Activated naive CD4-positive, alpha-beta T cell treated with anti-CD3 and anti-CD28 coated beads for 36 hours (primary cell): ENCODE results near the gene PLEKHD1. TPM values are rescaled to one million over a fixed set of nuclear protein-coding genes. Genes with fewer than 3 reads are reported as not detected.
"Not testable (repeated sequence)": the region's sequence is repeated elsewhere in the genome, so short reads cannot be mapped to it uniquely, and the experiment has no call there.

Source experiments
- CTCF ChIA-PET: fragments of 350-600 bp; sonication (Branson Sonifier 250); formaldehyde crosslinking; loops from one replicate; lab custom pipeline; 2021; ENCODE audit warnings: antibody characterized with exemption; lab: Charles Lee
- DNase-seq: peaks from one replicate; pipeline ENCODE4 v3.0.0-alpha.2; 2020
- H3K27ac Mint-ChIP-seq: one replicate; pipeline ENCODE4 v1.8.0; 2021; ENCODE audit warnings: mild to moderate bottlenecking, mixed read lengths
- H3K27me3 Mint-ChIP-seq: one replicate; pipeline ENCODE4 v1.8.0; 2021; ENCODE audit warnings: low read depth, mixed read lengths
- H3K36me3 Mint-ChIP-seq: one replicate; pipeline ENCODE4 v1.8.0; 2021; ENCODE audit warnings: low read depth, mixed read lengths
- H3K4me1 Mint-ChIP-seq: one replicate; pipeline ENCODE4 v1.8.0; 2021; ENCODE audit warnings: low read depth, mixed read lengths
- H3K4me3 Mint-ChIP-seq: one replicate; pipeline ENCODE4 v1.8.0; 2021; ENCODE audit warnings: mild to moderate bottlenecking, moderate library complexity, mixed read lengths
- H3K9me3 Mint-ChIP-seq: one replicate; pipeline ENCODE4 v1.8.0; 2021; ENCODE audit warnings: mixed read lengths
- intact Hi-C: fragments of 100-400 bp; cut with micrococcal nuclease; formaldehyde crosslinking; loops from one replicate; pipeline ENCODE4 v1.15.1; 2023
- total RNA-seq, 2 experiments: library from RNA; stranded (reverse); gene quantifications; one replicate each; pipeline ENCODE4 v1.2.3, GENCODE V29; 2021

PLEKHD1 gene
- total RNA-seq, 2 experiments from 2014 or later, result not detected

GRCh38 chr14:69485315-69485660 is 760 bp downstream of the PLEKHD1 start:
- Mint-ChIP-seq H3K36me3 (no peaks in the 10 kb centered on the region), H3K9me3 (no peaks in the 10 kb centered on the region), H3K27ac (no peak overlapping the region), H3K4me1 (peaks cover 2% of the 10 kb centered on the region), H3K27me3 (peaks cover 33% of the 10 kb centered on the region), H3K4me3 (no peak overlapping the region)
- intact Hi-C loops, result no loop called here
- CTCF ChIA-PET, result no interaction called here
- DNase-seq, result no peak

DNA sequence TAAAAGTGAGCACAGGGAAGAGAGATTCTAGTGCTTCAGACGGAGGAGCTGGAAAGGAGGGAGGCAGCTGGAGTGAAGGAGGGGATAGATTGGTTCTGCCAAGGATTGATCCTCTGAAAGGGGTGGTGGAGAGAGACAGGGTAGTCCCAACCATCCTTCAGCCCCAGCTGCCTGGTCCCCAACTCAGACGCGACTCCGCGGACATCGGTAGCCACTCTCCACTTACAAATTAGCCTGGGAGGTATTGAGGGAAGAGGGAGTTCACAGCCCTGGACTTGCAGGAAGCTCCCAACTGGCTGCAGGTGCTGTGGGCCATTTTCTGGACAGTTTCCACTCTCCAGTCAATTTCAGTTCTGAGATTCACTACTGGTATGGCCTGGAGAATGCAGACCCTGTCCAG is 1.2 kb downstream of the PLEKHD1 start:
- Mint-ChIP-seq H3K4me1 (peaks cover 2% of the 10 kb centered on the region), H3K27me3 (peaks cover 33% of the 10 kb centered on the region)
- intact Hi-C loops, result no loop called here

GRCh38 chr14:69487226-69487625 is 2.7 kb downstream of the PLEKHD1 start:
- Mint-ChIP-seq H3K27me3 (peaks cover 26% of the 10 kb centered on the region), H3K4me1 (peaks cover 2% of the 10 kb centered on the region)
- CTCF ChIA-PET, result no interaction called here

More for the DNA sequence above, 1.2 kb downstream of the PLEKHD1 start:
- H3K27ac Mint-ChIP-seq, result no peak overlapping the region
- no peaks in the 10 kb centered on the region for H3K36me3 Mint-ChIP-seq
- H3K4me3 Mint-ChIP-seq, result no peak overlapping the region
- no peaks in the 10 kb centered on the region for H3K9me3 Mint-ChIP-seq
- CTCF ChIA-PET, result no interaction called here
- DNase-seq, result no peak

GRCh38 chr14:69487771-69488170 is 3.2 kb downstream of the PLEKHD1 start:
- DNase-seq, result no peak
- H3K9me3 Mint-ChIP-seq, result no peaks in the 10 kb centered on the region
- CTCF ChIA-PET, result no interaction called here
- intact Hi-C loops, result no loop called here
- H3K27ac Mint-ChIP-seq, result no peak overlapping the region
- no peak overlapping the region for H3K4me3 Mint-ChIP-seq
- H3K27me3 Mint-ChIP-seq, result peaks cover 21% of the 10 kb centered on the region
- no peaks in the 10 kb centered on the region for H3K36me3 Mint-ChIP-seq
- peaks cover 2% of the 10 kb centered on the region for H3K4me1 Mint-ChIP-seq

More at GRCh38 chr14:69487226-69487625, 2.7 kb downstream of the PLEKHD1 start:
- DNase-seq, result no peak
- intact Hi-C loops, result no loop called here
- H3K4me3 Mint-ChIP-seq, result no peak overlapping the region
- no peak overlapping the region for H3K27ac Mint-ChIP-seq
- H3K36me3 Mint-ChIP-seq, result no peaks in the 10 kb centered on the region
- H3K9me3 Mint-ChIP-seq, result no peaks in the 10 kb centered on the region

DNA sequence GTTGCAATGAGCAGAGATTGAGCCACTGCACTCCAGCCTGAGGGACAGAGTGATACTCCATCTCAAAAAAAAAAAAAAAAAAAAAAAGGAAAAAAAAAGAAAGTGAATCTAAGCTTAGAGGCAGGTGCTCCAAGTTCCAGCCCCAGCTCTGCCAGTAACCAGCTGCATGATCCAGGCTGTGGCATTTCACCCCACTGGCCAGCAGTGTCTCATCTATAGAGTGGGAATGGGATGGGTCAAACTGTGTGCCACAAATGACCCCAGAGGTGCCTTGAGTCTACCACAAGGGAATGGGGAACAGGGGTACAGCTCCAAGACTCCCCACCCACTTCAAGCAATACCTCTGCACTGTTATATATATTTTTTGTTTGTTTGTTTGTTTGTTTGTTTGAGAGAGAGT is 5.0 kb downstream of the PLEKHD1 start:
- peaks cover 14% of the 10 kb centered on the region for H3K27me3 Mint-ChIP-seq
- H3K36me3 Mint-ChIP-seq, result no peaks in the 10 kb centered on the region
- CTCF ChIA-PET, result no interaction called here
- H3K4me1 Mint-ChIP-seq, result no peaks in the 10 kb centered on the region
- H3K4me3 Mint-ChIP-seq, result no peak overlapping the region
- H3K9me3 Mint-ChIP-seq, result no peaks in the 10 kb centered on the region
- intact Hi-C loops, result no loop called here
- no peak for DNase-seq
- H3K27ac Mint-ChIP-seq, result no peak overlapping the region

DNA sequence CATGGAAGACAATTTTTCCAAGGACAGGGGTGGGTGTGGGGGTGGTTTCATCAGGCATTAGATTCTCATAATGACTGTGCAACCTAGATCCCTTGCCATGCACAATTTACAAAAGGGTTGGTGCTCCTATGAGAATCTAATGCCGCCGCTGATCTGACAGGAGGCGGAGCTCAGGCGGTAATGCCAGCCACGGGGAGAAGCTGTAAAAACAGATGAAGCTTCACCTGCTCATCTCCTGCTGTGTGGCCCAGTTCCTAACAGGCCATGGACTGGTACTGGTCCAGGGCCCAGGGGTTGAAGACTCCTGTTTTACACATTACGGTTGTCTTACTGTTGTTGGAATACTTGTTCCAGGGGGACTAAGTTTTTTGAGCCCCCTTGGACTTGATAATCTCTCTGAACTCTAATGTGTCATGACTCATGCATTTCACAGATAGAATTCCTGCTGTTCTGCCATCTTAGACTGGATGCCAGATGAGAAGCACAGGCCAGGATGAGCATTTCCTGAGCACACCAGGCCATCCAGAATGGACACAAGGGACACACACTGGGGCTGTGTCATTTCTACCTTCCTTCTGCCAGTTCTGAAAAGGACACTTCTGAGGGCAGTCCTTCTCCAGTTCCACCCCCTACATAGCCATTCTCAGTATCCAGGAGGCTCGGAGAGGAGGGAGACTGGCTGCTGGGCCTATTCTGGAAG is 5.8 kb downstream of the PLEKHD1 start:
- DNase-seq, result no peak
- no peaks in the 10 kb centered on the region for H3K4me1 Mint-ChIP-seq
- no peak overlapping the region for H3K4me3 Mint-ChIP-seq
- CTCF ChIA-PET, result no interaction called here
- intact Hi-C loops, result no loop called here
- no peaks in the 10 kb centered on the region for H3K36me3 Mint-ChIP-seq
- H3K27ac Mint-ChIP-seq, result no peak overlapping the region
- H3K27me3 Mint-ChIP-seq, result peaks cover 10% of the 10 kb centered on the region
- no peaks in the 10 kb centered on the region for H3K9me3 Mint-ChIP-seq

GRCh38 chr14:69491193-69491592 is 6.7 kb downstream of the PLEKHD1 start:
- CTCF ChIA-PET, result interaction anchor here (0.7 kb wide), 1 partner anchor 83 kb away, joined by 3 read pairs; no protein-coding TSS in a partner anchor
- intact Hi-C loops, result no loop called here
- Mint-ChIP-seq H3K27me3 (peaks cover 2% of the 10 kb centered on the region), H3K4me1 (no peaks in the 10 kb centered on the region), H3K36me3 (no peaks in the 10 kb centered on the region), H3K9me3 (no peaks in the 10 kb centered on the region), H3K27ac (no peak overlapping the region), H3K4me3 (no peak overlapping the region)
- DNase-seq, result no peak

- Mint-ChIP-seq H3K27ac (no peak overlapping the region), H3K9me3 (no peaks in the 10 kb centered on the region), H3K4me3 (no peak overlapping the region), H3K27me3 (no peaks in the 10 kb centered on the region), H3K36me3 (no peaks in the 10 kb centered on the region), H3K4me1 (no peaks in the 10 kb centered on the region)
- CTCF ChIA-PET, result interaction anchor here (0.5 to 1.1 kb wide), 5 partner anchors 18 to 330 kb away, joined by 3 to 4 read pairs (median 3); no protein-coding TSS in a partner anchor
- no peak for DNase-seq
- intact Hi-C loops, result no loop called here
Measured at GRCh38 chr14:69493038-69493437, 8.5 kb downstream of the PLEKHD1 start.

DNA sequence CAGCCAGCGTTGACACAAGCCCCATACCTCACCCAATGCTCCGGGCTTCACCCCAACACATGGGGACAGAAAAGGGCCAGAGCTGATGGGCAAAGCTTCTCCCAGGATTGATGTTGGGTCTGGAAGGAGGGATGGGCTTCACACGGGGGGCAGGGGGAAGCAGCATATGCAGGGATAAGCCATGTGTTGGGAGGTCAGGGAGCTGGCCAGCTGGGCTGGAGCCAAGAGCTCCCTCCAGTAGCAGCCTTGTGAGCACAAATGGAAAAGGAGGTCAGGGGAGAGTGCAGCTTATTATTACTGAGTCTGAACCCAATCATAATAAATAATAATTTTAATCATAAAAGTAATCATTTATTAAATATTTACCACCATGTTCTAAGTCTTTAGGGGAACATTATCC is 9.3 kb downstream of the PLEKHD1 start:
- Mint-ChIP-seq H3K4me1 (no peaks in the 10 kb centered on the region), H3K36me3 (no peaks in the 10 kb centered on the region), H3K4me3 (no peak overlapping the region), H3K9me3 (no peaks in the 10 kb centered on the region), H3K27me3 (no peaks in the 10 kb centered on the region), H3K27ac (no peak overlapping the region)
- CTCF ChIA-PET, result interaction anchor here (0.5 kb wide), 1 partner anchor 331 kb away, joined by 3 read pairs; no protein-coding TSS in a partner anchor
- no peak for DNase-seq
- intact Hi-C loops, result no loop called here

DNA sequence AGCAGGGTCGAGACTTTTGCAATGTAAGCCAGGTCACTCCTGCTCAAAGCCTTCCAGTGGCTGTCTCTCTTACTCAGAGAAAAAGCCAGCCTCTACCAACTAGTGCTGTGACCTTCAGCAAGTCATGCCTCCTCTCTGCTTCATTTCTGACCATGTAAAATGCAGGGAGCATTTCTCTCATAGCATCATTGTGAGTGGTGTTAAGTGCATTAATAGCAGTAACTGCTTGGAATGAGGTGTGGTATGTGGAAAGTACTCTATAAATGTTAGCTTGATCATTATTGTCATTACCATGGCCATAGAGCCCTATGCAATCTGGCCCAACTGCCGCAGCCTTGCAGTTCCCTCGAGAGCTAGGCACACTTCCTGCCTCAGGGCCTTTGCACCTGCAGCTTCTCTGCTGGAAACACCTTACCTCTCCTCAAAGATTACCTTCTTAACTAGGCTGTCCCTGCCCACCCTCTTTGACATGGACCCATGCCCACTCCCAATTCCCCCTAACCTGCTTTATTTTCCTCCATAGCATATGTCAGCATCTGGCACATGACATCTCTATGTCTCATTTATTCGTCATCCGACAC is 10.9 kb downstream of the PLEKHD1 start:
- no peak overlapping the region for H3K4me3 Mint-ChIP-seq
- no peaks in the 10 kb centered on the region for H3K27me3 Mint-ChIP-seq
- no peak for DNase-seq
- H3K9me3 Mint-ChIP-seq, result no peaks in the 10 kb centered on the region
- intact Hi-C loops, result no loop called here
- CTCF ChIA-PET, result interaction anchor here (0.8 to 0.9 kb wide), 2 partner anchors 48 to 89 kb away, joined by 3 to 5 read pairs; no protein-coding TSS in a partner anchor
- no peaks in the 10 kb centered on the region for H3K4me1 Mint-ChIP-seq
- H3K27ac Mint-ChIP-seq, result no peak overlapping the region
- H3K36me3 Mint-ChIP-seq, result no peaks in the 10 kb centered on the region

GRCh38 chr14:69497866-69498265 is 13.3 kb downstream of the PLEKHD1 start:
- H3K27ac Mint-ChIP-seq, CTCF ChIA-PET, H3K9me3 Mint-ChIP-seq, H3K4me3 Mint-ChIP-seq, H3K27me3 Mint-ChIP-seq, H3K36me3 Mint-ChIP-seq, intact Hi-C loops, DNase-seq, H3K4me1 Mint-ChIP-seq: not testable (repeated sequence)

DNA sequence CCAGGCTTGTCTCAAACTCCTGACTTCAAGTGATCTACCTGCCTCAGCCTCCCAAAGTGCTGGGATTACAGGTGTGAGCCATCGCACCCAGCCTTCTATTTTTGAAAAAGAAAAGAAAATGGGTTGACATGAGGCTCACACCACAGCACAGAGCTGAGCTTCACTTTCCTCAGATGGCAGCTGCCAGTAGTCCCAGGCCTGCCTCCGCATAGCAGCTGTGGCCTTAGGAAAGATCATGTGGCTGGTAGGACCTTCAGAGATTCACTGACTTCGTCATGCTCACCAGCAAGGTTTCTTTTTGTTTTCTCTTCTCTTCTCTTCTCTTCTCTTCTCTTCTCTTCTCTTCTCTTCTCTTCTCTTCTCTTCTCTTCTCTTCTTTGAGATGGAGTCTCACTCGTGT is 13.8 kb downstream of the PLEKHD1 start:
- intact Hi-C loops, H3K9me3 Mint-ChIP-seq, DNase-seq, H3K36me3 Mint-ChIP-seq, H3K27ac Mint-ChIP-seq, H3K27me3 Mint-ChIP-seq, H3K4me1 Mint-ChIP-seq, H3K4me3 Mint-ChIP-seq, CTCF ChIA-PET: not testable (repeated sequence)

- no peak for DNase-seq
- Mint-ChIP-seq H3K4me3 (no peak overlapping the region), H3K4me1 (no peaks in the 10 kb centered on the region), H3K36me3 (no peaks in the 10 kb centered on the region), H3K27ac (no peak overlapping the region), H3K9me3 (no peaks in the 10 kb centered on the region), H3K27me3 (no peaks in the 10 kb centered on the region)
- intact Hi-C loops, result no loop called here
- CTCF ChIA-PET, result interaction anchor here (0.6 kb wide), 1 partner anchor 55 kb away, joined by 3 read pairs; no protein-coding TSS in a partner anchor
Measured at GRCh38 chr14:69499436-69499835, 14.9 kb downstream of the PLEKHD1 start.
